M059J (cell line): Measurements from ENCODE around the gene FN3KRP. TPM values are rescaled to one million over a fixed set of nuclear protein-coding genes. Genes with fewer than 3 reads are reported as not detected.

Experiments
- DNase-seq: peaks from one replicate; pipeline ENCODE4 v3.0.0-alpha.2; 2012; ENCODE audit warnings: low read depth
- total RNA-seq: library from RNA; depleted of rRNA; stranded (reverse); fragments of >200 nt; shearing (Covaris generic); gene quantifications from 2 replicates; pipeline ENCODE4 v1.2.3, GENCODE V29; 2014; rRNA removed

Gene FN3KRP
- total RNA-seq, result 27.4 and 32.8 TPM in 2 replicates

DNA sequence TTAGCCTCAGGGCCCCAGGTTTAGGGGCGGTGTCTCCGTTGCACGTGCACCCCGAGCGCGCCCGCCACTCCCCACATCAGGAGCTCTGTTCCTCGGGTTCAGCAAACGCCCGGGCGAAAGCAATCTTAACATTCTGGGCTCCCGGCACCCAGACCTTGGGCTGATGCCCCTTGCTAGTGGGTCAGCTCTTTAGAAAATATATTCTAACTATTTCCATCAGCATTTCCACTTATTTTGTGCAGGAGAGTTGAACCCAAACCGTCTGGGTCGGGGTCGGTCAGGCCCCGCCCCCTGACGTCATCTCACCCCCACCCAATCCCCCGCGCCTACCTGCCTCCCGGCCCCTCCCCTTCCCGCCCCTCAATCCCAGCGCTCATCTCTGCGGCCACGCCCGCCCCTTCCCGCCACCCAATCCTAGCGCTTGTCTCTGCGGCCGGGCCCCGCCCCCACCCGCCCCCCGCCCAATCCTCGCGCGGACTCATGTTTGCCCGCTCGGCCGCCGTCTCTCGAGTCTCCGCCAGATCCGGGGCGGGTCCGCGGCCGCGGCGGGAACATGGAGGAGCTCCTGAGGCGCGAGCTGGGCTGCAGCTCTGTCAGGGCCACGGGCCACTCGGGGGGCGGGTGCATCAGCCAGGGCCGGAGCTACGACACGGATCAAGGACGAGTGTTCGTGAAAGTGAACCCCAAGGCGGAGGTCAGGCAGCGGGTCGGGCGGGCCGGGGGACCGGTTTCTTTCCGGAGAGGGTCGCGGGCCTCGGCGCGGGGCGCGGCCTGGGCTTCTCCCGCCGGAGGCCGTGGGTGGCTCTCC is at the start of gene FN3KRP:
TSS of gene FN3KRP (plus strand) at position 504 of the 808 bp plus-strand sequence. CDS start at position 554, 50 bp downstream.
- DNase-seq, result peak; percentile 91

GRCh38 chr17:82666931-82667667 is 49.4 kb upstream of the FN3KRP start:
- DNase-seq, result no peak

GRCh38 chr17:82667668-82668000 is 48.9 kb upstream of the FN3KRP start:
- no peak for DNase-seq

DNA sequence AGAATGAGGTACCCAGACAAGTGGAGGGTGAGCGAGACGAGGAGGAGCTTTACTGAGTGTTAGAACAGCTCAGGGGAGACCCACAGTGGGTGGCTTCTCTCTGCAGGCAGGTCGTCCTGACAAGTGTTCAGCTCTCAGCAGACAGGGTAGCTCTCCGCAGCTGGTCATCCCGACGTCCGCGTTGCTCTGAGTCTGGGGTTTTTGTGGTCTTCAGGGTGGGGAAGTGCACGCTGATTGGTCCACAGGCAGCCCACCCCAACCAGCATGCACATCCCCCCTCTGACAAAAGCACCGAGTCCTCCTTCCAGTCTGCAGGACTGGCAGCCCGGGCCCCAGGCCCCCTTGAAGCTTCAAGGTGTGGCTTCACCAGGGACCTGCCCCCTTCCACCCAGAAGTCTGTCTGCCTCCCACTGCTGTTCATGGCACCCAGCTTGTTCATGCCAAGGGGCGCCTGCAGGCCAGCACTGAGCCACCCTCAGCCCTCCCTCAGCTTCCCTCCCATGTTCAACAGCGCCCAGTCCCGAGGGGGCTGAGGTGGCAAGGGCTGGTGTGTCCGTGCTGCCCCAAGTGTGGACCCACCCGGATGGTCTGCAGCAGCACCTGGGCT is 48.4 kb upstream of the FN3KRP start:
- no peak for DNase-seq

- DNase-seq, result peak; percentile 26
Measured at GRCh38 chr17:82668631-82669099, 47.8 kb upstream of the FN3KRP start.

- no peak for DNase-seq
Measured at GRCh38 chr17:82670661-82671450, 45.6 kb upstream of the FN3KRP start.

- no peak for DNase-seq
Measured at GRCh38 chr17:82674656-82675475, 41.6 kb upstream of the FN3KRP start.

- no peak for DNase-seq
Measured at GRCh38 chr17:82675476-82676245, 40.8 kb upstream of the FN3KRP start.

DNA sequence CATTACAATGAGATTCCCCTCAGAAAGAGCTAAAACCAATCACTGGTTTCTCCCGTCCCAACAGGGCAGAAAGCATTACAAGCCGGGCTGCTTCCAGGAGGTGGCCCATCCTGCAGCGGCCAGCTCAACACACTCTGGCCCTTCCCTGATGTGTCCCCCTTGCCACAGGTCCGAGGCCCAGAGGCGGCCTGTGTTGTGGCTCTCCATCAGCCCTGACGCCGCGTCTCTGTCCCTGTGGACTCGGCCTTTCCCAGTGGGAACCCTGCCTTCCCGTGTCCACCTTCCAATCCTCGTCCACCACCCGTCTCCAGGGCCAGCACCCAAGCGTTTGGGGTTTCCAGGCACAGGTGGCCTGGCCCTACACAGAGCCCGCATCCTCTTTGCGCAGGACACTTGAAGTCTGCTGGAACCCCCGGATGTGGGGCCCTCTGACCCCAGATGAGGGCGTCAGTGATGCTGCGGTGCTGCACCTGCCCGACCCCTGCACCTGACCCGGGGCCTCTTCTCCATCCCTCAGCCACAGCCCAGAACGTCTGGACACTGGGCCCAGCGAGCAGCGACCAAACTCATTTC is 39.1 kb upstream of the FN3KRP start:
- no peak for DNase-seq

DNA sequence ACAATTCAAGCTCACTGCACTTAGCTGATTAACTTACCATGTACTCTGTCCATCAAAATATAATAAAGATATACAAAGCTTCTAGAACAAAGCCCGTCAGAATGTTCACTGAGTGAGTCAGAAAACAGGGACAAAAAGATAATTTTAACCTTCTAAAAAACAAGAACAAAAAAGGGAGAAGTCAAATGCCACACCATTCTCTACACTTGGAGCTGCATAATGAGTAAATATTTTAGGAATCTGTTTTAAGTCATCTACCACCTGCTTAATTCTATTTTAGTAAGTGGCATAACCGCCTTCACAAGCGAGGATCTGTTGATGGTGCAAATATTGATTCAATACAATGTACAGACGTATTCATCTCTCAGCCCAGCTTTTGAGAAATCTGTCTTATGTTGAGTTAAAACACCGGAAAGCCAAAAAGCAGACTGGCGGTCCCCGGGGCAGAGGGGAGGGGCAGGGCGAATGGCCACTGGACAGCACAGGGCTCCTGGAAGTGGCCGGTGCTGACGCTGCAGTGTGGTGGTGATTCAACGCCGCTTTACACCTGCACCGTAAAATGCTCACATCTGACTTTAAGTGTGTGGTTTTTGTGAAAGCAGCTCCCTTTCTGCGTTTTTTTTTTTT is 38.1 kb upstream of the FN3KRP start:
- no peak for DNase-seq

DNA sequence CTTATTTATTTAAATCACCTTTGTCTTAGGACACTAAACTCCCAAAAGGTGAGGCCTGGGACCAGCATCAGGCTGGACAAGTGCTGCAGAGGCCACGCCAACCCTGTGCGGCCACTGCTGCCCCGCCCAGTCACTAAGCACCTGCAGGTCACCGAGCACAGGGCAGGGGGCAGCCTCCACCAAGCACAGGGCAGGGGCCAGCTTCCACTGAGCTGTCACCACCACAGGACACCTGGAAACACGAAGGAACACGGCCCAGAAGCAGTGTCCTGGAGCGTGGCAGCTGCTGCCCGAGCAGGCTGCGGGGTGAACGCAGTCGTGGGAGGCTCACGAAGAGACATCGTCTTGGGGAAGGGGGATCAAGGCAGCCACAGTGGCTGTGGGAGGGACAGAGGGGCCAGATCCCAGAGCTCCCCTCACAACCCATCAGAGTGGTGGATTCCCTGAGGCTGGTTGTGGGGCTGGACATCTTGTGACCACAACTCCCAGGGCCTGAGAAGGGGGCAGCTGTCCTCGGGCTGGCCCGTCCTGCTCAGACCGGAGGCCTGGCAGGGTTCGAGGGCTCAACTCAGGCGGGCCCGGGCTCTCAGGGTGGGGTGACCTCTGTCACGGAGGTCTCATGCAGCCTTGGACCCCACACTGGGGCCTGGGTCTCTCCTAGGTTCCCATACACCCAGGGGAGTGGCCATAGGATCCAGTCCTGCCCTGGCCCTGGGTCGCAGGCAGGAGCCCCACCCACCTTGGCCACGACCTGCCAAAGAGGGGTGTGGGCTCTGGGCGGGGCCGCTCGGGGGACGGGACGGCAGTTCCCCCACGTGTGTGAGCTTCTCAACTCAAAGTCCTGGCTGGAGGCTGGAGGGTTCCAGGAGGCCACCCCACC is 36.7 kb upstream of the FN3KRP start:
- no peak for DNase-seq

DNA sequence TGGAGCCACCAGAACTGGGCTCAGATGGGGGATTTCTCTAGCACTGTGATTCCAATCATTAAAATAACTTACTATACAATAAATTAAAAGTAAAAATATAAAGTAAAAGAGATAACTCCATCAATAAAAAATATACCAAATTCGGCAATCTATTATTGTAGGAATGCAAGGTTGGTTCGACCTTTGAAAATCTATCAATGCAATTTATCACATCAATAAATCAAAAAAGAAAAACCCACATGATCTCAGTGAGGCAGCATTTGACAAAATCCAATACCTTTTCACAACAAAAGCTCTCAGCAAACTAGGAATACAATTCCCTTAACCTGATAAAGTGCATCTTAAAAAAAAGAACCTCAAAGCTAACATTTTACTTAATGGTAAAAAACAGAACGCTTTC is 35.0 kb upstream of the FN3KRP start:
- DNase-seq, result no peak

GRCh38 chr17:82683534-82683933 is 33.0 kb upstream of the FN3KRP start:
- no peak for DNase-seq

DNA sequence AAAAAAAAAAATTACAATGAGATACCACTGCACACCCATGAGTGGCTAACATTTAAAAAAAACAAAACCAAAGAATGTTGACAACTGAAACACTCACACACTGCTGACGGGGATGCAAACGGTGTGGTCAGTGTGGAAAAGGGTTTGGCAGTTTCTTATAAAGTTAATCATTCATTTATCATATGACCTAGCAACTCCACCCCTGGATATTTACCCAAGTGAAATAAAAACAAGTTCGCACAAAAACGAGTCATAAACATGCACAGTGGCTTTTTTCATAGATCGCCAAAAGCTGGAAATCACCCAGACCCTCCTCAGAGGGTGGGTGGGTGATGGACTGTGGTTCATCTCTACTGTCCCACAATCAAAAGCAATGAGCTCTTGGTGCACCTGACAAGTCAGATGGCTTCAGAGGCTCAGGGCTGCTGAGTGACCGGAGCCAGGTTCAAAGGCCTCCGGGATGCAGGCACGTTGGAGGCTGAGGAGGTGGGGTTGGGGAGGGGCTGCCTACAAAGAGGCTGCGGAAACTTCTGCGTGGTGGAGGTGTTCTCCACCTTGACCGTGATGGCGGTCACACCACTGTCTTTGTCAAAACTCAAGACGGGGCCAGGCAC is 32.2 kb upstream of the FN3KRP start:
- peak; percentile 21 for DNase-seq

- no peak for DNase-seq
Measured at GRCh38 chr17:82685291-82685690, 31.2 kb upstream of the FN3KRP start.

GRCh38 chr17:82686366-82687324 is 29.9 kb upstream of the FN3KRP start:
- no peak for DNase-seq
